HG02840 (cell line): ENCODE results near the gene NSUN7.
"Not testable (repeated sequence)": the region's sequence is repeated elsewhere in the genome, so short reads cannot be mapped to it uniquely, and the experiment has no call there.

Experiments used
- ATAC-seq: cut with Tn5 transposase; IDR thresholded peaks from one replicate; pipeline ENCODE4 v1.9.1; 2021; ENCODE audit warnings: mild to moderate bottlenecking, moderate library complexity, moderate number of reproducible peaks; ENCODE audit not compliant: unreplicated experiment, low FRiP score

The NSUN7 gene

DNA sequence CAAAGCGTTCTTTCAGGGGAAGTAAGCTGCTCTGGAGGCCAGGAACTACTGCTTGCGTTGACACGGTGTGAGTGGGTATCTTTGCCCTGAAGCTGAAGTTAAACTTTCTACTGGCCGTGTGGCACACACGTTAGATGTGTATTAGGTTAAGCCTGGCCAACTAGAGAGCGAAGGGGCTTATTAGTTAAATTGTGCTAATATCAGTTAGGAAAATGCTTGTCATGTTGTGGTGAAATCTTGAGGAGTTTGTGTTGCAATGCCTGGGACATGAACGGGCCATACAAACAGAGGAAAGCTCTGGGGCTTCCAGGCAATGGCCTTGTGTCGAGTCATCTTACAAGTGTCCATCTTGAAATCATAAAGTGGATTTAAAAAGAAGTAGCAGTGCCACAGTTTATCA, 62.6 kb downstream of the NSUN7 start:
- ATAC-seq: no peak

DNA sequence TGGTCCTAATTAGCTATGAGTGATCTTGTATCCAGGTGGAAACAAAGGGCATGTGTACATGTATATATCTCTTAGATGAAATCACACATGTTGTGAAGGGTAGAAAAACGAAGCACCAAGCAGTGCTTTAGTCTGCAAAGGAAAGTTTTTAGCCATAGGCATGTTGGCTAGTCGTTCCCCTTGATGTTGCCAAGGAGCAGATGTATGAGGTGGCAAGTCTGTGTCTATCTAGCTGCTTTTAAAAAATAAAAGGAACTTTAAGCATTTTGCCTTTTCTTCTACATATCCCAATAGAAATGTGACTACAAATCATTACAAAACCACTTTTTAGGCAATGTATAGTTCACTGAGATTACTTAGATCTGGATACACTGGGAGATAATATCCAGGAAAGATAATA, 63.1 kb downstream of the NSUN7 start:
- no peak for ATAC-seq

GRCh38 chr4:40817157-40817556, 67.4 kb downstream of the NSUN7 start:
- ATAC-seq: not testable (repeated sequence)

DNA sequence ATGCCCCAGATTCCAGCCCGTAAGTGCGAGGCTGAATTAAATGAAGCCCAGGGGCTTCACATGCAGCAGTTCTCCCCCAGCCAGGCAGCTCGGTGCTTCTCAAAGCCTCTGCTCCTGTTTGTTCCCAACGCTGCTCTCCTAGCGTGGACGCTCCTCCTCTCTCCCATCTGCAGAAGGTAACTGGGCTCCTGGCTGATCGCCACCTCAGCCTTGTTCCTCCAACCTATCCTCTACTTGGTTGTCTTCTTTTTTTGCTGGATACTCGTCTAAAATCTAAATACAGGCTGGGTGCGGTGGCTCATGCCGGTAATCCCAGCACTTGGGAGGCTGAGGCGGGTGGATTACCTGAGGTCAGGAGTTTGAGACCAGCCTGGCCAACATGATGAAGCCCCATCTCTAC, 70.3 kb downstream of the NSUN7 start:
- ATAC-seq: no peak

- no peak for ATAC-seq
Observed at GRCh38 chr4:40822420-40823166, 72.8 kb downstream of the NSUN7 start.

DNA sequence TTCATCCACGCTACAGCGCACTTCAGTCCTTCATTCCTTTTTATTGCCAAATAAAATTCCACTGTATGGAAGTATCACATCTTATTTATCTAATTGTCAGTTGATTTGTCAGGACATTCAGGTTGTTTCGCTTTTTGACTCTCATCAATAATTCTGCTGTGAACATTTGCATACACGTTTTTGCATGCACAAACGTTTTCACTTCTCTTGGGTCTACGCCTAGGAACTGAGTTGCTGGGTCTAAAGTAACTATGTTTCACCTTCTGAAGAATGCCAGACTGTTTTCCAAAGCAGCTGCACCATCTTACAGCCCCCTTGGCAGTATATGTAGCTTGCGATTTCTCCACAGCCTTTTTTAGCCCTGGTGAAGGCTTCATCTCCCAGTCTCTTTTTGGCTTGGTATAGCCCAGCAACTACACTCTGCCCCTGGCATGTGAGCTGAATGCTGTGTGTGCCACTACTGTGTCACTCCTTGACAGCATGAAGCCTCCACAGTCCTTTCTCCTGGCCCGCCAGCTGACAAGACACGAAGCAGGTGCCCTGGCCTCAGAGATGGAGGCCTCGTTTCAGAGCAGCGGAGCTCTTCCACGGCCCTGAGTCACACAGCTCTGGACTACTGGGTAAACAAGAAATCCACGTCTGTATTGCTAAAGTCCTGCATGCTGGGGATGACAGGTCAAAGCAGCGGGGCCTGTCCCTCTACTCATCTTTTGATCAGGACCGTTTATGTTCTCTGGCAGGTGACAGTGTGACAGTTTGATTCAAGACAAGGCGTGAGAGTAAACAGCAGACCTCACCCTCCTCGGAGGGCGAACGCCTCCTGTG, 75.5 kb downstream of the NSUN7 start:
- ATAC-seq: no peak

DNA sequence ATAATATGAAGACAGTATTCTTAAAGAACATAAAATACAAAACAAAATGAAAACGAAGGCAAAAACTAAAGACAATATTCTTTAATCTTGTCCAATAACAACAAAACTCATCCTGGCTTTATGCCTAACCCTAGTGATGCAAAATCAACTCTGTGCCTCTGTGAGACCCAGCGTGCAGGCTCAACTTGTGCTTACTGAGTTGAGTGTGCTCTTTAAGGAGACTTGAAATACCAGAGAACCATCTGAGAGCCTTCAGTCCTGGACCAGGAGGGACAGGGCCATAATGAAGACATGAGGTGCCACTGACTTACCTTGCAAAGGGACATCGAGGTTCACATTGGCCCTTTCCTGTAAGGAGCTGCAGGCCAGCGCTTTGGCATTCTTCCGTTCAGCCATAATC, 77.1 kb downstream of the NSUN7 start:
- ATAC-seq: no peak

GRCh38 chr4:40827758-40828157, 78.0 kb downstream of the NSUN7 start:
- ATAC-seq: no peak

- no peak for ATAC-seq
Observed at GRCh38 chr4:40828661-40829060, 78.9 kb downstream of the NSUN7 start.

DNA sequence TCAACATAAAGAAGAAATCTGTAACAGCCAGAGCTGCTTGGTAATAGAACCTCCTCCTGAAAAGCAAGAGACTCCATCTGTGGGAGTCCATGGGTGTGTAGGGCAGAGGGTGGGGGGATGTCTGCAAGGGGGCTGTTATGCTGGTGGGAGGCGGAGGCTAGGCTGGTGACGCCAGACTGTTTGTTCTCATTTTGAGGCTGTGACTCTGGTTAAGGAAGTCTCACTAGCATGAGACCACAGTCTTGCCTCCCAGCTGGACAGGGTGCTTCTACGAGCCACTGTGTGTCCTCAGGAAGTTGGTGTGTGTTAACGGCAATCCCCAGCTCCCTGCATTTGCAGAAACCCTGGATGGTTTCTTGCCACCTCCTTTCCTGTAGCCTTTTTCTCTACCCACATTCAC, 79.8 kb downstream of the NSUN7 start:
- ATAC-seq: no peak

GRCh38 chr4:40831146-40831907, 81.6 kb downstream of the NSUN7 start:
- ATAC-seq: no peak

DNA sequence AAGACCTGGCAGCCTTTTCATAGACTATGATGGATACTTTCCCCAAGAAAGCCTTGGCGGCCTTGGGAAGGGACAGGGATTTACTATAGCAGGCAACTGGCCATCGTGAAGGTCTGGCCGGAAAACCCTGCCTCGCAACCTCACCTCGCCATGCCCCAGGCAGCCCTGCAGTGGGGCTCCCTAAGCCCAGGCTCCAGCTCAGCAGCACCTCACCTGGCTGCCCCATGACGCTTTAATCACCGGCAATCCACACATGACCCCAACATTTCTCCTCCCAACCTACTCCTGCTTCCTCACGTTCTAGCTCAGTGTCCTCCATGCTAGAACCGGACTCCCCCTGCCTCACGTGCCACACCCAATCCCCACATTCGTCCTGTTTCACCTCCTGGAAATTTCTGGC, 82.4 kb downstream of the NSUN7 start:
- no peak for ATAC-seq

- no peak for ATAC-seq
Observed at GRCh38 chr4:40833212-40833611, 83.5 kb downstream of the NSUN7 start.

DNA sequence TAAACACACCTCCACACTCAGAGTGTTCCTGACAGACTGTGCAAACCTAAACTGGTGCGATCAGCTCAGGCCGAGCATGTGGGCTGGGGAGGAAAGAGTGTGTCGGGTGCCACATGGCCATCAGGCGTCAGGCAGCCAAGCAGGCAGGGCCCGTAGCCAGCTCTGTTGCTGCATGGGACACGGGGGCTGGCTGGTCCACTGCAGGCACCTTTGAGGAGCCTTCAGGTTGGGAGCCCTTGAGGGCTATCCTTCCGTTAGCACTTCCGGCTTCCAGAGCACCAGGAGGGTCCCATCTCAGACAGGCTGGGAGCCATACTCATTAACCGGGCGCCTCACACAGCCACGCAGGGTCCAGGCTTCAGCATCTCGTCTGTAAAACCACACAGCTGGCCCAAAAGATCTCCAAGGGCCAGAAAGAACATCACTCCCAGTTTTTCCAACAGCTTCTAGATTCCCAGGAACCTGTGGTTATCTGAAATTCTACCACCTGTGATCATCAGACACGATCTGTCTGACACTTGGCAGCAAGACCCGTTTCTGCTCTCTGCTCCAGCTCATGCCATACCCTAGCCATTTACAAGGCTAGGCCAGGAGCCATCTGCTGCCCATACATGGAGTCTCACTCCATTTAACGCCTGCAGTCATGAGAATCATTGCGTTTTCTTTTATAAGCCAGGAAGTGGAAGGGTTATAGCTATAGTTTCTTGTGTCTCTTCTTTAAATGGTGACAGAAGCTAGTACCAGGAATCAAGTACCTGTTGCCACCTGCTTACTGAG, 87.5 kb downstream of the NSUN7 start:
- no peak for ATAC-seq

- ATAC-seq: no peak
Observed at GRCh38 chr4:40838742-40839141, 89.0 kb downstream of the NSUN7 start.

DNA sequence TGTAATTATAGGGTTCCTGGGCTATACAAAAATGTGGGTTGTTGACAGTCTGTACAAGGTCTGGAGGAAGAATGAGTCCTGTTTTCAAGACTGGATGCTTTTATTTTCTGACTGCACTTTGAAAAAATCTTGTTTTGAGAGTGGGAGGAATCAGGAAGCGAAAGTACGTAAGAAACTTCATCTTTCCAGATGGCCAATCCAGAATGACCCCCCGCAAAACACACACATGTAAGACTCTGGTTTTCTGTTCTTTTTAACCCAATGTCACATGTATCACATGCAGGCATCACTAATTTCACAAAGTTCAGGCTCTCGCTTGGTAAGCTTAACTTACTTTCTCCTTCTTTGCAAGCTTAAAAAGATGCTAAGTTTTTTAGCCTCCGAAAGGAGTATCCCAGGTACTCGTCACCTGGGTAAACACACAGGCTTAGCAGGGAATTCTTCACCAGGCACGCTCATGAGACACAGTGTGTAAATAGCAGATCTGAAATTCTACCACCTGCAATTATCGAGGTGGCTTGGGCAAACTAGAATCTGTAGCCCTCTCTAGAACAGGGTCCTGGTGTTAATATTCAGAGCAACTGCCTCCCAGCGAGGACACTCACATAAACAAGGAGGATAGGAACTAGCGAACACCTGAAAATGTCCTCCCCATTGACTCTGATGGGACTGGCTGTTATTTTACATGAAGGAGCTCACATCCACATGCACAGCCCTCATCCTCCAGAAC, 90.7 kb downstream of the NSUN7 start:
- ATAC-seq: peak; percentile 32

GRCh38 chr4:40840985-40841571, 91.3 kb downstream of the NSUN7 start:
- peak; percentile 60 for ATAC-seq

DNA sequence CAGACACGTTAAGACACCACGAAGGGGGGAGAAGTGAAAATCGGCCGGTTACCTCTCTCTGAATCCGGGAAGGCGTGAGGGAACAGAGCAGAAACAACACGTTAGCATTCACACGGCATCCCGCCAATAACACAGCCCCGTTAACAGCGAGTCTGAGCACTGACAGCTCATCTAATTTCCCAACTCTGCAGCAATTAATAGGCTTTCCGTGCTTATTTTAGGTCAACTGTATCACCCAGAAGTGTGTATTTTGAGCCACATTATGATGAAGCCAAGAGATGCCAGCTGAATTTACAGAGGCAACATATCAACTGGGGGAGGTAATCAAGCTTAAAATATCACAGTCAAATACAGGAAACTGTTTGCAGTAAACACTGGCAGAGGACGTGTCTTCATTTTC, 92.6 kb downstream of the NSUN7 start:
- no peak for ATAC-seq

DNA sequence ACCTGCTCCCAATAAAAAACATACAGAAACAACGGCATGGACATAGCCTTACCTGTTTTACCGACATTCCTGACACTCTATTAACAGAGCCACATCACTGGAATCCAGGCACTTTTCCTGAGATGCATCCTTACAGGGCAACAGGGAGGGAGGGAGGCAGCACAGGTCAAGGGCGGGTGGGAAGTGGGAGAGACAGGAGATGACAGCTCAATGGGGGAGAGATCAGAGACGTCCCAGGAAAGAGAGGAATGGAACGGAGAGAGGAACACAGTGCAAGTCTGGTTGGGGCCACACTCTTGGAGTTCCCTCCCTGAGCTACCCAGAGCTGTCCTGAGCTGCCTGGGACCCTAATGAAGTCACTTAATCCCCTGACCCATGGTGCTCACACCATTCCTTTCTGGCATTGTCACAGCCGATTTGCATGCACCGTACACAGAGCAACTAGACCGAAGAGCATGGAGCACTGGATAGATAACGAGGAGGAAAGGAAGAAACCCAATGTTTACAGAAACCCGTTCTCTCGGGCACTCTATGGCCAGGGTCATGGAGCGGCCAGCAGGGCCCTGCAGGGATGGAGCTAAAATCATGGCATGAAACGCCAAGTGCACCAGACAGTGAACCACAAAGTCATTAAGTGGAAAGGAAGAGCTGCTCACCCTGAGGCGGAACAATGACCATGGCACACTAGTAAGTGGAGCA, 93.1 kb downstream of the NSUN7 start:
- no peak for ATAC-seq
